ENCODE results near the gene RPS6KA1.
A peak's percentile ranks its signal among the peaks of the same experiment; 100 is the strongest.

RPS6KA1 gene

DNA sequence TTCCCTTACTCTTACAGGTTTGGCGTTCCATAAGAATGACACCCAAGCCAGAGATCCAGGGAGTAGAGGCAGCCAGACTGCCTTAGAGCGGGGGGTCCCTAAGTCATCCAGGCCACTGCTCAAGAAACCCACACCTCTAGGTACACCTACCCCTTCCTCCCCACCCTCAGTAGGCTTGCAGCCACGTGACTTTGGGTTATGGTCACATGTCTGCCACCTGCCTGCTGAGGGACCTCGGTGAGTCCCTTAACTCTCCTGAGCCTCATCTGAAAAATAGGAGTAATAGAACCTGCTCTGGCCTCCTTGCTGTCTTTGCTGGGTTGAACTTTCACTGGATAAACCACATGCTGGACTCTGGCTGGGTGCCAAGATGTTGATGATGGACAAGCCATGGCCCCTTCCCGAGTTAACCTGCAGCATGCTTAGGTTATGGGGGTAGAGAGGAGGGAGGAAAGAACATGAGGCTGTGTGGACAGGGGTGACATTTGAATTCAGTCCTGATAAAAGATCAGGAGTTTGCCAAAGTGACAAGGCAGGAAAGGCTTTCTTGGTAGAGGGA is 4.5 kb downstream of the RPS6KA1 start:
- FAIRE-seq, result no peak

- FAIRE-seq, result no peak
Observed at GRCh38 chr1:26535201-26535600, 5.6 kb downstream of the RPS6KA1 start.

DNA sequence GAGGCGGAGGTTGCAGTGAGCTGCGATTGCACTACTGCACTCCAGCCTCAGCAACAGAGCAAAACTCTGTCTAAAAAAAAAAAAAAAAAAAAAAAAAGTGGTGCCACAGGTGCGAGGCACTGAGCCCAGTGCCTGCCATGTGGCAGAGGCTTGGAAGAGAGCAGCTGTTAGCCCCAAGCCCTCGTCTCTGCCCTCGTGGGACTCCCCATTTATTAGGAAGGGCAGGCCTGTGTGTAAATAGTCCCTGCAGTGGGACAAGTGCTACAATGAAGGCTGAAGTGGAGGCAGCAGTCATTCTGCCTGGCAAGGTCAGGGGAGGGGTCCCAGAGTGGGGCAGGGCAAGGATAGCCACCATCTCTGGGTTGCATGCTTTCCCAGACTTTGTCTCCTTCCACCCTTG is 6.5 kb downstream of the RPS6KA1 start:
- no peak for FAIRE-seq

DNA sequence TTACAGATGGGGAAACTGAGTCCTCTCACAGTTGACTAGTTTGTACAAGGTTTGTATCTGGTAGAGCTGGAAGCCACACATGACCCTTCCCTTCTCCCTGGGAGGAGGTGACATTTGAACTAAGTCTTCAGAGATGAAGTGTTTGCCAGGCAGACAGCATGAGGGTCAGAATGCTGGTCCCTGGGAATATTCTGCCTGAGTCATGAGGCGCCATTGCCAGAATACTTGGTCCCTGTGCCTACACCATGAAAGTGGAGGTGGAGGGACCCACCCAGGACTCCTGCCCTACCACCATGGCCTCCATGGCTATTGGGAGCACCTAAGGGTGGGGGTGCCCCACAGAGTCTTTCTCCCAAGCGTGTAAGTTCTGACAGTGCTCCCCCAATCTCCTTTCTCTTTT is 7.0 kb downstream of the RPS6KA1 start:
- no peak for FAIRE-seq

- peak; percentile 6 for FAIRE-seq
Observed at GRCh38 chr1:26537951-26538352, 8.4 kb downstream of the RPS6KA1 start.

DNA sequence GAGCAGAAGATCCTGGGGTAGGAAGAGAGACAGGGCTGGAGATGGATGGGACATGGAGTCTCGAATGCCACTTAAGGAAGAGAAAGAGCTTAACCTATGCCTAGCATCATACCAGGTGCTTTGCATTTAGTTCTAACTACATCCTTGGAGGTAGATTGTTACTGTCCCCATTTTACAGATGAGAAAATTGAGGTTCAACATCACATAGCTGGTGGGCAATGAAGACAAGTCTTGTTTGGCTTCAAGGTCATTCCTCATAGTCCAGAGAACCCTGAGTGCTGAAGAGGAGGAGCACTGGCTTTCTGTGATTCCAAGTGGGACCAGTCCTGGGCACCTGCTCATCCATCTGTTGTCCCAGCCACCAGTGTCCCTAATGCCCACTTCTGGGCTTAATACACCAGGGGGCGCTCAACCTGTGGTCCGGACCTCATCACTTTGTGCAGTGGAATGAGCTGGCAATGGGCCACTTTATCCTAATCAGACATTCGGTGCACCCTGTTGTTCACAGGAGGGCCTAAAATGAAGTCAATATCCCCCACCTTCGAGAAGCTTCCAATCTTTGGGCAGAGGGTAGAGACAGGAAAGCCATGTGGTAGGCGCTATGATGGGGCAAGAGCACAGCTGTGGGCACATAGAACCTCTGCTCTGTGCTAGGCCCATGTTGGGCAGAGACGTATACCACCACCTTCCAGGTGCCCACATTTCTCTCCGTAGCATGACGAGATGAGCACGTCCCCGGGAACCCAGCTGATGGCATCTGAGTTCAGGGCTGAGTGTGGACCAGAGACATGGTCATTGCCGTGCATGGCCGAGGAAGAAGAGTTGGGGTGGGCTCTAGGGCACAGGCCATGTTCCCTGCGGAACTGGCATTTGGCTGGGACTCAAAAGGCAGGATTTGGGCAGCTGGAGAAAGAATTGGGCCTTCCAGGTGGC is 9.2 kb downstream of the RPS6KA1 start:
- no peak for FAIRE-seq

- FAIRE-seq, result no peak
Observed at GRCh38 chr1:26539722-26540121, 10.2 kb downstream of the RPS6KA1 start.

DNA sequence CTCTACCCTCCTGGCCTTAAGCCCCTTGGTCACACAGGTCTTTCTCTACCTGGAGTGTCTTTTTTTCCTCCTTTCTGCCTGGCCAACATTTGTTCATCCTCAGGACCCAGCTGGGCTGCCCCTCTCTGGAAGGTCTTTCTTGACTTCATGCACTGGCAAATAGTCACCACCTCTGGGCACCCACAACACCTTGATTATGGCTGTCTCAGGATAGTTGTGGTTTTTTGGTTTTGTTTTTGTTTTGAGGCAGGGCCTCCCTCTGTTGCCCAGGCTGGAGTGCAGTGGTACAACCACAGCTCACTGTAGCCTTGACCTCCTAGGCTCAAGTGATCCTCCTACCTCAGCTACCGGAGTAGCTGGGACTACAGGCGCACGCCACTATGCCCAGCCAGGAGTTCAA is 10.8 kb downstream of the RPS6KA1 start:
- FAIRE-seq, result no peak

DNA sequence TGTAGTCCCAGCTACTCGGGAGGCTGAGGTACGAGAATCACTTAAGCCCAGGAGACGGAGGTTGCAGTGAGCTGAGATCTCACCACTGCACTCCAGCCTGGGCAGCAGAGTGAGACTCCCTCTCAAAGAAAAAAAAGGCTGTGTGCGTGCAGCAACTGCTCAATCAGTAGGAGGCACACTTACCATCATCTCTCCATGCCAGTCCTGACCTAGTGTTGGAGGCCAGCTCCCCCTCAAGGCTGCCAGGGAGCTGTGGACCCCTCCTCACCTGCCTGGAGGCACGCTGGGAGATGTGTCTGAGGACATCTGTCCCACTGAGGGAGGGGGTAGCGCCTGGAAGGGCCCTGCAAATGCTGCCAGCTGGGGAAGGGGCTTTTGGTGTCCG is 11.9 kb downstream of the RPS6KA1 start:
- FAIRE-seq, result no peak

- FAIRE-seq, result no peak
Observed at GRCh38 chr1:26541816-26542711, 12.5 kb downstream of the RPS6KA1 start.

- FAIRE-seq, result no peak
Observed at GRCh38 chr1:26542771-26543451, 13.3 kb downstream of the RPS6KA1 start.

DNA sequence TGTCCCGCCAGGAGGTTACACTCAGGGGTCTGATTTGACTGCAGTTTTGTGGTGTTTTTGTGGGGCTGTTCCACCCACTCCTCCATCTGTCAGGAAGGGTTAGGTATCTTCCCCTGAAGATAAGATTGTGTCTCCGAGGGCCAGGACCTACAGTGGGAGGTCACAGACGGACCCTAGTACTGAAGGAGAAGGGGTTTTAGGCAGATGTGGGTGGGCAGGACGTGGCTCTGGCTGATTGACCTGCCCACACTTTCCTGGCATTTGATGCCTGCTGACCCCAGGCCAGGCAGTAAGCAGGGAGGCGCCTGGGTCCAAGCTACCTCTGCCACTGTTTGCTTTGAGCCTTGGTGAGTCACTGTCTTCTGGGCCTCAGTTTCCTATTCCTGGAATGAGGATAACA is 13.9 kb downstream of the RPS6KA1 start:
- FAIRE-seq, result no peak

GRCh38 chr1:26544126-26544525 is 14.6 kb downstream of the RPS6KA1 start:
- FAIRE-seq, result no peak

- no peak for FAIRE-seq
Observed at GRCh38 chr1:26545969-26546323, 16.4 kb downstream of the RPS6KA1 start.

DNA sequence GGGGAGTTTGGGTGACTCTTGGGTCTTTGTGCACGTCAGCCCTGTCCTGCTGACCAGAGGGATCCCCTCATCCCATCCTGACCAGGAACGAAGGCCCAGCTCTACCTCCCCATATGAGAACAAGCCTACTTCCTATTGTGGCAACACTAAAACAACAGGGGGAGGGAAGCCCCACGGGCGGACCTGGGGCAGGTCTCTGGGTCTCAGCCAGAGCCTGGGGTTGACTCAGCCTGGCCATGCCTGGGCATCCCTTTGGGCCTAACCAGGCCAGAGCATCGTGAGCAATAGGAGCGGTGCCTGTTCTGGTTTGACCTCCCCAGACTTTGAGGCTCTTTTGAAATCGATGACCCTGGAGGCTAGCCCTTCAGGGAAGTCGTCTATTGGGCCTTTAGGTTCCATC is 16.8 kb downstream of the RPS6KA1 start:
- FAIRE-seq, result no peak

DNA sequence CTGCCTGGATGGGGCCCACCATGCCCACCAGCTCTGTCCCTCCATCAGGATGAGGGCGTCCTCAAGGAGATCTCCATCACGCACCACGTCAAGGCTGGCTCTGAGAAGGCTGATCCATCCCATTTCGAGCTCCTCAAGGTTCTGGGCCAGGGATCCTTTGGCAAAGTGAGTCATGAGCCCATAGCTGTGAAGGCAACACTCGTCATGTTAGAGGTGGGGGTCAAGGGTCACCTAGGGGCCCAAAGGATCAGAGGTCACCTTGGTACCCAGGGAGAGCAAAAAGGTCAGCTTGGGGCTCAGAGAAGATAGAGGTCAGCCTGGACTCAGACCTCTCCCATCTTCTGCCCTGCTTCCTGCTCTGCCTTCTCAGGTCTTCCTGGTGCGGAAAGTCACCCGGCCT is 17.3 kb downstream of the RPS6KA1 start:
- no peak for FAIRE-seq

DNA sequence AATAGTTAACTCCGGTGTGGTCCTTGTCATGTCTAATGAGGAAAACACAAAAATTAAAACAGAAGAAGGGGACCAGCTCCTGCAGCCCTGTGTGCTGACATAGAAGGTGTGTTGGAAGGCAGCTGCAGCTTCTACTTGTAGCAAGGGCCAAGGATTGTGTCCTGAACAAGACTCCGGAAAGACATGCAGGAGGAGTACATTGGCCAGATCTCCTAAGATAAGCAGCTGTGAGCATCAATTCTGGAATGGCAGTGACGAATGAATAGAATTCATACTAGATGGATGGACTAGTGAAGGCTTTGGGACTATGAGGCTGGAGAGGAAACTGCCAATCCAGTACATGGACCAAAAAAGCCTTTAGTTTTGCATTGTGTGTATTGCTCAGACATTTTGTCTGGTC is 19.3 kb downstream of the RPS6KA1 start:
- no peak for FAIRE-seq

- FAIRE-seq, result no peak
Observed at GRCh38 chr1:26550946-26551345, 21.4 kb downstream of the RPS6KA1 start.

- FAIRE-seq, result no peak
Observed at GRCh38 chr1:26552720-26553119, 23.2 kb downstream of the RPS6KA1 start.

DNA sequence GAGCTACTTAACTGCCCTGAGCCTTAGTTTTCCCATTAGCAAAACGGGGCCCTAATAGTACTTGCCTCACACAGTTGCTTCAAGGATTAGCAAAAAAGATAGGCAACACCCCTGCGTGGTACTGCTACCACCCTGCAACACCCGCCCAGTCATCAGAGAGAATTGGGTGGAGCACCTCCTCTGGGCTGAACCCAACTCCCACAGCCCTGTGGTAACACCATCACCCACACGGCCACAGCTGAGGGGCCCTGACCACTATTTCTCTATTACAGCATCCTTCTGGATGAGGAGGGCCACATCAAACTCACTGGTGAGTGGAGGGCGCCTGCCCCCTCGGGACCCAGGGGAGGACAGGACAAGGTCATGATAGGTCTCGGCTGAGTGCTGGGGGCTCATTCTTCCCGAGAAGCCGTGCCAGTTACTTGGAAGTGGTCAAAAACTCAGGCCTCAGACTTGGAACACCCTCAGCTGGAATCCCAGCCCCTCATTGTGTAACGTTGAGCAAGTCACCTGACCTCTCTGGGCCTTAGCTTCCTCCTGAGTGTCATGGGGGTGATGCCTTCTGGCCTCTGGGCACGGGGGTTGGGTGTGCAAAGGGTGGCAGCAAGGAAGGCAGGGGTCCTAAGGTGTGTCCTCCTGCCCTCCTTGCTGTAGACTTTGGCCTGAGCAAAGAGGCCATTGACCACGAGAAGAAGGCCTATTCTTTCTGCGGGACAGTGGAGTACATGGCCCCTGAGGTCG is 24.6 kb downstream of the RPS6KA1 start:
- no peak for FAIRE-seq

DNA sequence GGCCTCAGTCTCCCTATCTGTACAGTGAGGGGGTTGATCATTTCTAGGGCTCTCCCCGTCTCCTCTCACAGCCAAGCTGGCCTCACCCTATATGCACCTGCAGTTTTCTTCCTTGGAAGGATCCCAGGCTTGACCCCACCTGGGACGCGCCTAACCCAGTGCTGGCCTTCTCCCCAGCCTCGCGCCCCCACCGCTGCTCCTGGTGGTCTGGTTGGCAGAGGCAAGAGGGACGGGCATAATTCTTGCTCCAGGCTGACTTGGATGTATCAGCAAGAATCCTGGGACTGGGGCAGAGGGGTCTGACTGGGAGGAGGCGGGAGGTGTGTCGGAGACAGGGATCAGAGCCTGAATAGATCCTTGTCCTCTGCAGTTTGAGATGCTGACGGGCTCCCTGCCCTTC is 25.2 kb downstream of the RPS6KA1 start:
- FAIRE-seq, result no peak

GRCh38 chr1:26555550-26555981 is 26.0 kb downstream of the RPS6KA1 start:
- FAIRE-seq, result no peak

All from G401.6 (cell line).